Breast epithelium (tissue), 3 donors: Measurements from ENCODE around the gene NLK.

Source experiments
- POLR2A ChIP-seq: fragments of 450-650 bp; IDR thresholded peaks from one replicate; pipeline ENCODE4 v1.6.1; 2016; ENCODE audit warnings: antibody characterized with exemption, mild to moderate bottlenecking, moderate library complexity
- TF ChIP-seq, protein P1 (sequence below), 3 donors: fragments of 450-650 bp; IDR thresholded peaks; one replicate each; pipeline ENCODE4 v1.5.1; 2016 to 2017; ENCODE audit warnings: antibody characterized with exemption in 3 of 3, mild to moderate bottlenecking in 3 of 3, moderate library complexity in 3 of 3

DNA sequence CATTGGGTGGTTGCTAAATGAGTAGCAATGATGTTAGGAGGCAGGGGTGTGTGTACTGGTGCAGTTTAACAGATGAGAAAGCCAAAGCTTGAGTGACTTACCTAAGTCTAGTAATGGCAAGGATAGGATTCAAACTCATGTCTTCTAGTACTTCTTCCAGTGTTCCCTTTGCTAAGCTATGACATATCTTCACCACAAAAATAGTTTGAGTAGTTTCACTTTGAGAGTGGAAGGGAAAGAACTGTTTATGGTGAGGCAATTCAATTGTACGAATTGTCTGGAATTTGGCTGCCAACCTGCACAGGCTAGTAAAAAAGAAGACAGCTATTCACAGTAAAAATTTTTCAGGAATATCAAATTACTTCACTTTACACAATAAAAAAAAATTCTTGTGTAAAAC, 138.0 kb downstream of the NLK start:
- TF ChIP-seq, protein P1, sequence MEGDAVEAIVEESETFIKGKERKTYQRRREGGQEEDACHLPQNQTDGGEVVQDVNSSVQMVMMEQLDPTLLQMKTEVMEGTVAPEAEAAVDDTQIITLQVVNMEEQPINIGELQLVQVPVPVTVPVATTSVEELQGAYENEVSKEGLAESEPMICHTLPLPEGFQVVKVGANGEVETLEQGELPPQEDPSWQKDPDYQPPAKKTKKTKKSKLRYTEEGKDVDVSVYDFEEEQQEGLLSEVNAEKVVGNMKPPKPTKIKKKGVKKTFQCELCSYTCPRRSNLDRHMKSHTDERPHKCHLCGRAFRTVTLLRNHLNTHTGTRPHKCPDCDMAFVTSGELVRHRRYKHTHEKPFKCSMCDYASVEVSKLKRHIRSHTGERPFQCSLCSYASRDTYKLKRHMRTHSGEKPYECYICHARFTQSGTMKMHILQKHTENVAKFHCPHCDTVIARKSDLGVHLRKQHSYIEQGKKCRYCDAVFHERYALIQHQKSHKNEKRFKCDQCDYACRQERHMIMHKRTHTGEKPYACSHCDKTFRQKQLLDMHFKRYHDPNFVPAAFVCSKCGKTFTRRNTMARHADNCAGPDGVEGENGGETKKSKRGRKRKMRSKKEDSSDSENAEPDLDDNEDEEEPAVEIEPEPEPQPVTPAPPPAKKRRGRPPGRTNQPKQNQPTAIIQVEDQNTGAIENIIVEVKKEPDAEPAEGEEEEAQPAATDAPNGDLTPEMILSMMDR (IDR thresholded peaks at IDR 0.05), result no peak
- no peak for TF ChIP-seq POLR2A
